ENCODE measurements around the gene LPCAT1.

The LPCAT1 gene

GRCh38 chr5:1552521-1553255 lies 28.9 kb upstream of the LPCAT1 start:
- ATAC-seq, result no peak
- no peak for TF ChIP-seq SNAI2 (CRISPR knock-in tag; IDR thresholded peaks at IDR 0.05)
- TF ChIP-seq POU6F1 (CRISPR knock-in tag; IDR thresholded peaks at IDR 0.05; ENCODE audit: borderline replicate concordance, low read depth), result no peak
- no peak for TF ChIP-seq PPARA (CRISPR knock-in tag; IDR thresholded peaks at IDR 0.05; ENCODE audit: borderline replicate concordance)
- TF ChIP-seq TCF4 (CRISPR knock-in tag; IDR thresholded peaks at IDR 0.05; ENCODE audit: borderline replicate concordance), result no peak
- TF ChIP-seq TSHZ2 (CRISPR knock-in tag; IDR thresholded peaks at IDR 0.05), result no peak
- TF ChIP-seq OSR1 (CRISPR knock-in tag; IDR thresholded peaks at IDR 0.05), result no peak
- no peak for TF ChIP-seq ZNF70 (CRISPR knock-in tag; IDR thresholded peaks at IDR 0.05)
- no peak for TF ChIP-seq ZNF8 (CRISPR knock-in tag; IDR thresholded peaks at IDR 0.05)

- no peak for ATAC-seq
- TF ChIP-seq RARB (CRISPR knock-in tag; IDR thresholded peaks at IDR 0.05) (no peak), PATZ1 (CRISPR knock-in tag; IDR thresholded peaks at IDR 0.05; ENCODE audit: borderline replicate concordance) (no peak), ARNTL (CRISPR knock-in tag; IDR thresholded peaks at IDR 0.05; ENCODE audit: borderline replicate concordance, low read depth) (no peak), PPARA (CRISPR knock-in tag; IDR thresholded peaks at IDR 0.05; ENCODE audit: borderline replicate concordance) (no peak), BACH2 (CRISPR knock-in tag; IDR thresholded peaks at IDR 0.05; ENCODE audit: borderline replicate concordance) (no peak), ZFP30 (CRISPR knock-in tag; IDR thresholded peaks at IDR 0.05) (no peak), ZNF565 (CRISPR knock-in tag; conservative IDR thresholded peaks at IDR 0.05; ENCODE audit: low read depth) (no peak), TCF4 (CRISPR knock-in tag; IDR thresholded peaks at IDR 0.05; ENCODE audit: borderline replicate concordance) (no peak), ISL1 (CRISPR knock-in tag; IDR thresholded peaks at IDR 0.05) (no peak)
Measured at GRCh38 chr5:1551426-1552301, 27.9 kb upstream of the LPCAT1 start.

GRCh38 chr5:1550287-1551076 lies 26.7 kb upstream of the LPCAT1 start:
- no peak for ATAC-seq
- TF ChIP-seq ZNF565 (CRISPR knock-in tag; conservative IDR thresholded peaks at IDR 0.05; ENCODE audit: low read depth) (no peak), TSHZ2 (CRISPR knock-in tag; IDR thresholded peaks at IDR 0.05) (no peak), TCF4 (CRISPR knock-in tag; IDR thresholded peaks at IDR 0.05; ENCODE audit: borderline replicate concordance) (no peak), ZNF8 (CRISPR knock-in tag; IDR thresholded peaks at IDR 0.05) (no peak), ISL1 (CRISPR knock-in tag; IDR thresholded peaks at IDR 0.05) (no peak), ZFP30 (CRISPR knock-in tag; IDR thresholded peaks at IDR 0.05) (no peak), CSDC2 (CRISPR knock-in tag; IDR thresholded peaks at IDR 0.05) (no peak), CSRNP3 (CRISPR knock-in tag; IDR thresholded peaks at IDR 0.05) (no peak), POU6F1 (CRISPR knock-in tag; IDR thresholded peaks at IDR 0.05; ENCODE audit: borderline replicate concordance, low read depth) (no peak), GLIS3 (CRISPR knock-in tag; IDR thresholded peaks at IDR 0.05) (no peak), ARNTL (CRISPR knock-in tag; IDR thresholded peaks at IDR 0.05; ENCODE audit: borderline replicate concordance, low read depth) (no peak)
